A673 (cell line): ENCODE data around the gene ISOC2. TPM values are rescaled to one million over a fixed set of nuclear protein-coding genes. Genes with fewer than 3 reads are reported as not detected.

Experiments
- BruUV-seq: library from RNA; stranded (reverse); fragments of 400-500 nt; replicated peaks from 2 replicates; lab custom pipeline; 2021; lab: Mats Ljungman, UMichigan
- CTCF ChIA-PET: fragments of 300-600 bp; sonication (Branson Sonifier 250); formaldehyde crosslinking; loops from one replicate; lab custom pipeline; 2022; ENCODE audit warnings: antibody characterized with exemption; lab: Charles Lee
- POLR2A ChIA-PET: fragments of 300-600 bp; sonication (Branson Sonifier 250); formaldehyde crosslinking; loops from one replicate; lab custom pipeline; 2022; ENCODE audit warnings: antibody characterized with exemption; ENCODE audit not compliant: low non-redundant PET; lab: Charles Lee
- DNase-seq: peaks from one replicate; pipeline ENCODE4 v3.0.0-alpha.2; 2015; ENCODE audit warnings: low spot score
- H3K27ac ChIP-seq: fragments of 200-600 bp; sonication (generic); 2 replicates; pipeline ENCODE4 v1.5.1; 2016; ENCODE audit warnings: mixed run types, low read depth, mild to moderate bottlenecking, mixed read lengths, antibody characterized with exemption, low read length; ENCODE audit not compliant: poor library complexity, severe bottlenecking
- H3K27me3 ChIP-seq: fragments of 200-600 bp; sonication (generic); replicated peaks from 2 replicates; pipeline ENCODE4 v1.6.1; 2017; ENCODE audit warnings: mixed run types, low read depth, mild to moderate bottlenecking, mixed read lengths, antibody characterized with exemption, low read length; ENCODE audit not compliant: insufficient read depth, poor library complexity
- H3K36me3 ChIP-seq: fragments of 200-600 bp; sonication (generic); 2 replicates; pipeline ENCODE4 v1.6.1; 2016; ENCODE audit warnings: mixed run types, mild to moderate bottlenecking, mixed read lengths, antibody characterized with exemption, low read length; ENCODE audit not compliant: insufficient read depth, poor library complexity, severe bottlenecking
- H3K4me1 ChIP-seq: fragments of 200-600 bp; sonication (generic); 2 replicates; pipeline ENCODE4 v1.6.1; 2017; ENCODE audit warnings: mixed run types, mild to moderate bottlenecking, mixed read lengths, antibody characterized with exemption, low read length; ENCODE audit not compliant: insufficient read depth, poor library complexity, severe bottlenecking
- H3K4me3 ChIP-seq: fragments of 200-600 bp; sonication (generic); 2 replicates; pipeline ENCODE4 v1.5.1; 2016; ENCODE audit warnings: low read depth, mixed run types, mild to moderate bottlenecking, mixed read lengths, low read length; ENCODE audit not compliant: poor library complexity, severe bottlenecking
- H3K9me3 ChIP-seq: fragments of 200-600 bp; sonication (generic); 2 replicates; pipeline ENCODE4 v1.6.1; 2016; ENCODE audit warnings: mixed run types, low read depth, mild to moderate bottlenecking, mixed read lengths, antibody characterized with exemption, low read length; ENCODE audit not compliant: poor library complexity, severe bottlenecking
- EZH2 ChIP-seq: fragments of 200-600 bp; sonication (generic); IDR thresholded peaks from 2 replicates; pipeline ENCODE4 v1.6.1; 2017; ENCODE audit warnings: borderline replicate concordance, low read depth, mild to moderate bottlenecking, mixed read lengths, antibody characterized with exemption, low read length; ENCODE audit not compliant: poor library complexity, severe bottlenecking
- intact Hi-C: fragments of 100-400 bp; cut with micrococcal nuclease; formaldehyde crosslinking; loops from one replicate; pipeline ENCODE4 v1.10.0; 2022; ENCODE audit not compliant: unreplicated experiment
- total RNA-seq: library from RNA; stranded (reverse); gene quantifications from 2 replicates; pipeline ENCODE4 v1.2.3, GENCODE V29; 2021
- TF ChIP-seq, protein P1 (sequence below): fragments of 300-800, 200-600 bp; sonication (generic); conservative IDR thresholded peaks from 2 replicates; pipeline ENCODE4 v1.5.1; 2017; ENCODE audit warnings: low read depth, mild to moderate bottlenecking, antibody characterized with exemption, low read length, moderate library complexity, mixed read lengths

The ISOC2 gene
- total RNA-seq, 1 experiment from 2014 or later, result 33.2 TPM

- Histone ChIP-seq H3K9me3 (no peaks in the 10 kb centered on the region), H3K27ac (no peak overlapping the region), H3K36me3 (no peaks in the 10 kb centered on the region), H3K27me3 (no peaks in the 10 kb centered on the region), H3K4me3 (no peak overlapping the region), H3K4me1 (peaks cover 10% of the 10 kb centered on the region)
- intact Hi-C loops, result loop anchor here (5.0 kb wide), 1 partner anchor 37 kb away; no protein-coding TSS in a partner anchor
- ChIA-PET POLR2A (interaction anchor here (0.5 kb wide), 1 partner anchor 1495 kb away, joined by 3 read pairs; no protein-coding TSS in a partner anchor), CTCF (interaction anchor here (0.6 to 2.5 kb wide), 2 partner anchors 38 to 325 kb away, joined by 6 to 7 read pairs; no protein-coding TSS in a partner anchor)
- no peak for DNase-seq
- no TSS peak for BruUV-seq
- TF ChIP-seq, protein P1, sequence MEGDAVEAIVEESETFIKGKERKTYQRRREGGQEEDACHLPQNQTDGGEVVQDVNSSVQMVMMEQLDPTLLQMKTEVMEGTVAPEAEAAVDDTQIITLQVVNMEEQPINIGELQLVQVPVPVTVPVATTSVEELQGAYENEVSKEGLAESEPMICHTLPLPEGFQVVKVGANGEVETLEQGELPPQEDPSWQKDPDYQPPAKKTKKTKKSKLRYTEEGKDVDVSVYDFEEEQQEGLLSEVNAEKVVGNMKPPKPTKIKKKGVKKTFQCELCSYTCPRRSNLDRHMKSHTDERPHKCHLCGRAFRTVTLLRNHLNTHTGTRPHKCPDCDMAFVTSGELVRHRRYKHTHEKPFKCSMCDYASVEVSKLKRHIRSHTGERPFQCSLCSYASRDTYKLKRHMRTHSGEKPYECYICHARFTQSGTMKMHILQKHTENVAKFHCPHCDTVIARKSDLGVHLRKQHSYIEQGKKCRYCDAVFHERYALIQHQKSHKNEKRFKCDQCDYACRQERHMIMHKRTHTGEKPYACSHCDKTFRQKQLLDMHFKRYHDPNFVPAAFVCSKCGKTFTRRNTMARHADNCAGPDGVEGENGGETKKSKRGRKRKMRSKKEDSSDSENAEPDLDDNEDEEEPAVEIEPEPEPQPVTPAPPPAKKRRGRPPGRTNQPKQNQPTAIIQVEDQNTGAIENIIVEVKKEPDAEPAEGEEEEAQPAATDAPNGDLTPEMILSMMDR, result no peak
- TF ChIP-seq EZH2, result no peak
Measured at GRCh38 chr19:55465460-55466240, 4.2 kb upstream of the ISOC2 start.

- H3K27ac ChIP-seq, result no peak within 1 kb of the TSS
- H3K36me3 ChIP-seq, result no peaks in the 10 kb centered on the region
- no peak for TF ChIP-seq EZH2
- TF ChIP-seq, protein P1, result no peak
- CTCF ChIA-PET, result no interaction called here
- no peaks in the 10 kb centered on the region for H3K9me3 ChIP-seq
- POLR2A ChIA-PET, result no interaction called here
- intact Hi-C loops, result loop anchor here (5.0 kb wide), 2 partner anchors 38 to 143 kb away; partner anchors contain the start of gene ZNF865
- no peak for DNase-seq
- no peaks in the 10 kb centered on the region for H3K27me3 ChIP-seq
- H3K4me3 ChIP-seq, result no peak within 1 kb of the TSS
- no TSS peak for BruUV-seq
- H3K4me1 ChIP-seq, result peaks cover 20% of the 10 kb centered on the region
Measured at GRCh38 chr19:55464662-55465054, 3.2 kb upstream of the ISOC2 start, which contains the start of gene C19orf85. C19orf85 (minus strand) TSS chr19:55464751; CDS start chr19:55464554, 197 bp downstream.

- no peaks in the 10 kb centered on the region for H3K27me3 ChIP-seq
- intact Hi-C loops, result loop anchor here (5.0 kb wide), 1 partner anchor 143 kb away; the partner anchor contains the start of gene ZNF865
- no peak overlapping the region for H3K27ac ChIP-seq
- H3K4me1 ChIP-seq, result peaks cover 25% of the 10 kb centered on the region
- BruUV-seq, result no TSS peak
- CTCF ChIA-PET, result no interaction called here
- H3K4me3 ChIP-seq, result no peak overlapping the region
- no peaks in the 10 kb centered on the region for H3K36me3 ChIP-seq
- H3K9me3 ChIP-seq, result no peaks in the 10 kb centered on the region
- POLR2A ChIA-PET, result no interaction called here
- no peak for DNase-seq
- TF ChIP-seq, protein P1, result no peak
- TF ChIP-seq EZH2, result no peak
Measured at GRCh38 chr19:55464039-55464661, 2.7 kb upstream of the ISOC2 start.
